Measurements from ENCODE around the gene THSD4. TPM values are rescaled to one million over a fixed set of nuclear protein-coding genes. Genes with fewer than 3 reads are reported as not detected.
"Not testable (repeated sequence)": the region's sequence is repeated elsewhere in the genome, so short reads cannot be mapped to it uniquely, and the experiment has no call there.

Gene THSD4
- polyA plus RNA-seq, 1 donor = 30.2 TPM

- no peak for DNase-seq
These were observed 236.9 kb downstream of the THSD4 start for GRCh38 chr15:71352125-71352524.

GRCh38 chr15:71352765-71353164, 237.5 kb downstream of the THSD4 start:
- no peak for DNase-seq

GRCh38 chr15:71353171-71353570, 237.9 kb downstream of the THSD4 start:
- DNase-seq = no peak

GRCh38 chr15:71355268-71355667, 240.0 kb downstream of the THSD4 start:
- DNase-seq = no peak

GRCh38 chr15:71357321-71357732, 242.1 kb downstream of the THSD4 start:
- DNase-seq = peak; percentile 46

- no peak for DNase-seq
These were observed 242.7 kb downstream of the THSD4 start for GRCh38 chr15:71357967-71358366.

GRCh38 chr15:71359246-71359645, 244.0 kb downstream of the THSD4 start:
- no peak for DNase-seq

GRCh38 chr15:71362556-71362955, 247.3 kb downstream of the THSD4 start:
- no peak for DNase-seq

GRCh38 chr15:71362987-71363968, 248.0 kb downstream of the THSD4 start:
- no peak for DNase-seq

GRCh38 chr15:71364117-71364584, 248.9 kb downstream of the THSD4 start:
- no peak for DNase-seq

GRCh38 chr15:71366522-71366921, 251.3 kb downstream of the THSD4 start:
- DNase-seq = no peak

- DNase-seq = no peak
These were observed 251.7 kb downstream of the THSD4 start for GRCh38 chr15:71366926-71367325.

- not testable (repeated sequence) for DNase-seq
These were observed 252.5 kb downstream of the THSD4 start for GRCh38 chr15:71367737-71368136.

- not testable (repeated sequence) for DNase-seq
These were observed 257.5 kb downstream of the THSD4 start for GRCh38 chr15:71372769-71373168.

- no peak for DNase-seq
These were observed 258.6 kb downstream of the THSD4 start for GRCh38 chr15:71373917-71374316.

- no peak for DNase-seq
These were observed 259.5 kb downstream of the THSD4 start for GRCh38 chr15:71374607-71375352.

- DNase-seq = no peak
These were observed 260.7 kb downstream of the THSD4 start for GRCh38 chr15:71375934-71376333.

GRCh38 chr15:71379893-71380292, 264.6 kb downstream of the THSD4 start:
- DNase-seq = no peak

- DNase-seq = no peak
These were observed 265.1 kb downstream of the THSD4 start for GRCh38 chr15:71380345-71380744.

GRCh38 chr15:71384501-71384900, 269.2 kb downstream of the THSD4 start:
- DNase-seq = no peak

GRCh38 chr15:71385026-71385425, 269.8 kb downstream of the THSD4 start:
- DNase-seq = no peak

- DNase-seq = no peak
These were observed 270.2 kb downstream of the THSD4 start for GRCh38 chr15:71385457-71385856.

- no peak for DNase-seq
These were observed 270.7 kb downstream of the THSD4 start for GRCh38 chr15:71386005-71386404.

Measured in left kidney (tissue), 2 donors.